ENCODE data around the gene CERS3. TPM values are rescaled to one million over a fixed set of nuclear protein-coding genes. Genes with fewer than 3 reads are reported as not detected.

The CERS3 gene
- total and polyA plus RNA-seq, 4 donors = not detected

DNA sequence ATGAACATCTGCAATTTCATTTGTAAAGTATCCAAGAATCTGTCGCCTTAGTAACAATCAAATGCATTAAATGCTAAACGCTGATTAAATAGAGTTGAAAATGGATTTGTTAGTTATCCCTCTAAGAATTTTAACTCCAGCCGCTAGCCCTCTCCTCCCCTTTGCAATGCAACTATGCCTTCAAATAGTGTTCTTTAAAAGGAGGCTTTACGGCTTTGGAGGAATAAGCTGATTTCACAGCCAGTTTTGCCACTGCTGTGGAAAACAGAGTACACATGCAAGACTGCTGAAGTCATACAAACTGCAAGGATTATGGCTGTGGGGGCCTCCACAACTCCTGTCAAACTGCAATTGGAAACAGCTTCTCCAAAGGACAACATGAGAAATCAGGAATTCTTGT lies 89.2 kb downstream of the CERS3 start:
- H3K9ac ChIP-seq (ENCODE audit: low read depth in 1 of 2, low read length in 2 of 2) = no peak overlapping the region
- no peak overlapping the region for H3K27ac ChIP-seq (ENCODE audit: low read depth in 1 of 2, low read length in 2 of 2)
- H3K9me3 ChIP-seq (ENCODE audit: control insufficient read depth in 4 of 4, low read length in 3 of 4) = no peaks in the 10 kb centered on the region
- H3K4me1 ChIP-seq (ENCODE audit: control insufficient read depth in 4 of 4, insufficient read depth in 4 of 4, low read length in 3 of 4) = no peaks in the 10 kb centered on the region
- H3K4me3 ChIP-seq (ENCODE audit: low read depth in 1 of 3, low read length in 3 of 3) = no peak overlapping the region
- WGBS = 86% methylated on average over 4 of the region's 4 CpGs
- no peak for DNase-seq (ENCODE audit: low spot score)
- TF ChIP-seq EGR1 (IDR thresholded peaks at IDR 0.05; ENCODE audit: low read depth in 2 of 2) = no peak
- TF ChIP-seq SP1 (IDR thresholded peaks at IDR 0.05) = no peak
- TF ChIP-seq, protein P1, sequence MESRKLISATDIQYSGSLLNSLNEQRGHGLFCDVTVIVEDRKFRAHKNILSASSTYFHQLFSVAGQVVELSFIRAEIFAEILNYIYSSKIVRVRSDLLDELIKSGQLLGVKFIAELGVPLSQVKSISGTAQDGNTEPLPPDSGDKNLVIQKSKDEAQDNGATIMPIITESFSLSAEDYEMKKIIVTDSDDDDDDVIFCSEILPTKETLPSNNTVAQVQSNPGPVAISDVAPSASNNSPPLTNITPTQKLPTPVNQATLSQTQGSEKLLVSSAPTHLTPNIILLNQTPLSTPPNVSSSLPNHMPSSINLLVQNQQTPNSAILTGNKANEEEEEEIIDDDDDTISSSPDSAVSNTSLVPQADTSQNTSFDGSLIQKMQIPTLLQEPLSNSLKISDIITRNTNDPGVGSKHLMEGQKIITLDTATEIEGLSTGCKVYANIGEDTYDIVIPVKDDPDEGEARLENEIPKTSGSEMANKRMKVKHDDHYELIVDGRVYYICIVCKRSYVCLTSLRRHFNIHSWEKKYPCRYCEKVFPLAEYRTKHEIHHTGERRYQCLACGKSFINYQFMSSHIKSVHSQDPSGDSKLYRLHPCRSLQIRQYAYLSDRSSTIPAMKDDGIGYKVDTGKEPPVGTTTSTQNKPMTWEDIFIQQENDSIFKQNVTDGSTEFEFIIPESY (IDR thresholded peaks at IDR 0.05) = no peak
- TF ChIP-seq RAD21 (IDR thresholded peaks at IDR 0.05) = no peak
- TF ChIP-seq GABPA (IDR thresholded peaks at IDR 0.05 in 1 of 2, conservative IDR thresholded peaks at IDR 0.05 in 1 of 2) = no peak
- TF ChIP-seq FOXA1 (IDR thresholded peaks at IDR 0.05) = no peak
- TF ChIP-seq TAF1 (conservative IDR thresholded peaks at IDR 0.05) = no peak
- TF ChIP-seq RXRA (IDR thresholded peaks at IDR 0.05) = no peak
- TF ChIP-seq JUND (IDR thresholded peaks at IDR 0.05) = no peak
- no peak for TF ChIP-seq YY1 (IDR thresholded peaks at IDR 0.05)
- TF ChIP-seq, protein P2, sequence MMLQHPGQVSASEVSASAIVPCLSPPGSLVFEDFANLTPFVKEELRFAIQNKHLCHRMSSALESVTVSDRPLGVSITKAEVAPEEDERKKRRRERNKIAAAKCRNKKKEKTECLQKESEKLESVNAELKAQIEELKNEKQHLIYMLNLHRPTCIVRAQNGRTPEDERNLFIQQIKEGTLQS (IDR thresholded peaks at IDR 0.05) = no peak
- TF ChIP-seq NR2F2 (IDR thresholded peaks at IDR 0.05) = no peak
- TF ChIP-seq FOXA2 (IDR thresholded peaks at IDR 0.05) = no peak
- no peak for TF ChIP-seq HNF4A (conservative IDR thresholded peaks at IDR 0.05)
- TF ChIP-seq CTCF (IDR thresholded peaks at IDR 0.05; ENCODE audit: low read depth, low read length, missing input control) = no peak
- TF ChIP-seq MAX (IDR thresholded peaks at IDR 0.05) = no peak
- no peak for TF ChIP-seq REST (IDR thresholded peaks at IDR 0.05)
- TF ChIP-seq HNF4G (IDR thresholded peaks at IDR 0.05) = no peak
- no peaks in the 10 kb centered on the region for H3K27me3 ChIP-seq (ENCODE audit: control insufficient read depth in 4 of 4, insufficient read depth in 4 of 4, low read length in 3 of 4)
- H3K36me3 ChIP-seq (ENCODE audit: control insufficient read depth in 4 of 4, insufficient read depth in 3 of 4, low read depth in 1 of 4, low read length in 3 of 4) = no peaks in the 10 kb centered on the region

Data from liver (tissue), 9 donors.